GM19238 (cell line): ENCODE measurements around the gene PSMB5.

Experiments
- DNase-seq: peaks from one replicate; pipeline ENCODE4 v3.0.0; 2011; ENCODE audit warnings: low spot score; ENCODE audit not compliant: insufficient read length

PSMB5 gene

DNA sequence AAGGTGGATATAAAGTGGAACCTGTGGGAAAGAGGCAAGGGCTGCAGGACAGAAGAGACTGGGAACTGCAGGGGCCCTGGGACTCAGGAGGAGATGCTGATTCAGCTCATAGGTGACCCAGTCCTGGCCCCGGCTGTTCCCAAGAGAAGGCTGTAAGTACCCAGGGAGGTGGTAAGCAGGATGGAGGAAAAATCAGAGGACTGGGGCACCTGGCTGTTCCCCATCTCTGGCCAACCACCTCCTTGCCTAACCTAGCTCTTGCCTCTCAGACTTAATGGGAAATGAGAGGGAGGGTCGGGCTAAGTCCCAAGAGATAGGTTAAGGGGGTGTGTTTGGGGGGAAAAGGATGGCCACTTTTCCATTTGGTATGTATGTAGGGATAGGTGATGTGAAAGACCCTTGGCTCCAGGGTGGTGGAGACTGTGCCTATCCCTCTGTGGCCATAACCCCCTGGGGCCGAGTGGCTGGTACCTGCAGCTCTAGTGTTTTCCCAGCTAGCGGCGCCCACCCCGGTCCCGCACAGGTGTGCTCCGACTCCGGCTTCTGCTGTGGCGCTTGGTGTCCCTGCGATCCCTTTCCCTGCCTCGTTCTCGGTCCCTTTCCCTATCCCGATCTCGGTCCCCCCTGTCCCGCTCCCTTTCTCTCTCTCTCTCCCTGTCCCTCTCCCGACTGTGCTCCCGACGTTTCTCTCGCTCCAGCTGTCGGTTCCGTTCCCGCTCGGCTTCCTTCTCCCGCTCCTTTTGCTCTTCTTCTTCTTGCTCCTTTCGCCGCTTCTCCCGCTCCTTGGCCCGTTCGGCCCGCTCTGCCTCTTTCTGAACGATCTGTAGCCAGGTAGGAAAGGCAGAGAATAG lies 24.2 kb upstream of the PSMB5 start:
- DNase-seq, result no peak

DNA sequence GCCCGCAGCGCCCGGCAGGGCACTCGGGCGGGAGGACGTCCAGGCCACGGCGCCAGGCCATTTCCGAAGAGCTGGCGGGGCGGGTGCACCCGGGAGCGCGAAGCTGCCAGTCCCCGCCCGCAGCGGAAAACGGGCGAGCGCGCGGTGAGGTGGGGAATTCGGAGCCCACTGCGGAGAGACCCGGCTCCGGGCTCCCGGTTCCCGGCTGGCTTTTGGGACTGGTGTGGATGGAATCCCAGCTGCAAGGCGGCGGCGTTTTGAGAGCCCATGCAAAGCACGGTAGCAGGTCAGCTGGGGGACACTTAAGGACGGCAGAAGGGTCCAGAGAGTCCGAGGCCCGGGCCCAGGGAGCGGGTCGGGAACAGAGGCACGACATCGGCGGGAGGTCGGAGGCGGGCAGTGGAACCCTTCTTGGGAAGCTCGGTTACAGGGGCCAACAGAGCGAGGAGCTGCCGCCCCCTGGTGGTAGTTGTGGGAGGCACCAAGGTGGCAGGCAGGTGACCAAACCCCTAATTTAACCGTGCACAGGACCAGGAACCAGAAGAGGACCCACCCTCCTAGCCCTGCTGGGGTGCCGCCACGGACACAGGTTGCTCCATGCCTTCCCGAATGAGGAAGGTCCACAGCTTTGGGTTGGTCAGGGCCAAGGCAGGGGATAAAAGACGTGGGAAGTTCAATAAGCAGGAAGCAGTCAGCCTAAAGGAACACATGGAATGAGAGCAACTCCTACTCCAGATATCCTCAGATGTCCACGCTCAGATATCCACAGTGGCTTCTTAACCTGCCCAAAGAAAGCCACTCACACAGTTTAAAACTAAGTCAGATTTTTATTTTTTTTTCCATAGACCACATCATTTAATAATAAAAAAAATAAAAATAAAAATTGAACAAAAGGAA lies 23.3 kb upstream of the PSMB5 start:
- DNase-seq, result peak; percentile 95

DNA sequence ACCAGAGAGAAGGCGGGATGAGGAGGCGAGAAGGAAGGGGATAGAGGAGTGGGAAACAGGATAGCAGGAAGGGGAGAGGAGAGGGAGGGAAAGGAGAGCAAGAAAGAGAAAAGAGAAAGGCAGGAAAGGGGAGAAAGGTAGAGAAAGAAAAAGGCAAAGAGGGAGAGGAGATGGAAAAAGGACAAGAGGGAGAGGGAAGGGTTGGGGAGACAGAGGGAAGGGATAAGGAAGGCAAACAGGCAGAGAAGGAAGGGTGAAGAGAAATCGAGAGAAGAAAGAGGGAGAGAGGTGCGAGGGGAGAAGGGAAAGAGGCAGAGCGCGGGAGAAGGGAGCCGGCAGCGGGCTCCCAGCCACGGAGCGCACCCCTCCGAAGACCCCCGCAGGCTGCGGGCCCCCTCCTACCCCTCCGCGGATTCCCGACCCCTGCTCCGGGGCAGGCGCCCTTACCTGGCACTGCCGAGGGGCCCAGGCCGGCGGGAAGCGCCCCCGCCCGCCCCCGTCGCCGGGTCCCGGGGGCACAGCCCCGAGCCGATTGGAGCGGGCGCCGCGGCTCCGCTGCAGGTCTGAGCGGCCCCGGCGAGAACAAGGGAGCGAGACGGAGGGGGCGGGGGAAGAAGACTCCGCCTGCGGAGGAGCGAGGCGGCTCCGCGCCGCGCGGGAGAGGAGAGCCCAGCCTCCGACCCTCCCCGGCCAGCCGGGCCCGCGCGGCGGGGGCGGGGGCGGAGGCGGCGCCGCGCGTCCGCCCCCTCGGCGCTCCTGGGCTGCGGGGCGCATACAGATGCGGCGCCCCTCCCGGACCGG lies 22.5 kb upstream of the PSMB5 start, which contains the start of gene CDH24:
Gene CDH24 (minus strand): TSS at position 565 of the 801 bp plus-strand sequence. CDS start 1,787 bp downstream, outside the sequence.
- DNase-seq, result peak; percentile 91

DNA sequence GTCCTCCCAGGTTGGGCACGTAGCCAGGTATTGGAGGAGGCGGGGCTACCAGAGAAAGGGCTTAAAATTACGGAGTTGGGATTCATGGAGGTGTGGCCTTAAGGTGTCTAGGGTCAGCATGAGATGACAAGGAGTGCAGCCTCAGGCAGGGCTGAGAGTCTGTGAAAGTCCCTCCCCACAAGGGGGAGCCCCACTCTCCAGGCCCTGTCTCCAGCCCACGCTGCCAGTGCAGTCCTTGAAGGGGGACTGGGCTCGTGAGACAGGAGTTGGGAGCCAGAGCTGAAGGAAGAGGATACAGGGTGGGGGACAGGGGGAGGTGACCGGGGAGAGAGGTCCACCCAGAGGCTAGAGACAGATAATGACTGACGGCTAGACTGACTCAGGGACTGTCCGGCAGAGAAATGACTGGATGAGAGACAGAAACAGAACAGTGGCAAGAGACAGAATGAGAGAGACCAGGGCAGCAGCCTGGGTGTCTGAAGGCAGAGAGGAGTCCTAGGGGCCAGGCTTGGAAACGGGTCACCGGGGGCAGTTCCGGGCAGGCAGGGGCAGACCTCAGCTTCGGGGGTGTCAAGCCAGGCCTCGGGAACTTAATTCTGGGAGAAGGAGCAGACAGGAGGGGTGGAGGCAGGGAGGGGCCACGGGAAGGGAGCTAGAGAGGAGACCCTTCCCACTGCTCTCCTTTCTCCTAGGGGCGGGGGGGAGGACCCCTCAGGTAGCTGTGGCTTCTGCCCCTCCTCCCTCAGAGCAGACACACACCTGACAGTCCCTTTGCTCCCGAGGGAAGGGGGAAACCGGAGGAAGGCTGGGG lies 21.6 kb upstream of the PSMB5 start:
- peak; percentile 92 for DNase-seq

DNA sequence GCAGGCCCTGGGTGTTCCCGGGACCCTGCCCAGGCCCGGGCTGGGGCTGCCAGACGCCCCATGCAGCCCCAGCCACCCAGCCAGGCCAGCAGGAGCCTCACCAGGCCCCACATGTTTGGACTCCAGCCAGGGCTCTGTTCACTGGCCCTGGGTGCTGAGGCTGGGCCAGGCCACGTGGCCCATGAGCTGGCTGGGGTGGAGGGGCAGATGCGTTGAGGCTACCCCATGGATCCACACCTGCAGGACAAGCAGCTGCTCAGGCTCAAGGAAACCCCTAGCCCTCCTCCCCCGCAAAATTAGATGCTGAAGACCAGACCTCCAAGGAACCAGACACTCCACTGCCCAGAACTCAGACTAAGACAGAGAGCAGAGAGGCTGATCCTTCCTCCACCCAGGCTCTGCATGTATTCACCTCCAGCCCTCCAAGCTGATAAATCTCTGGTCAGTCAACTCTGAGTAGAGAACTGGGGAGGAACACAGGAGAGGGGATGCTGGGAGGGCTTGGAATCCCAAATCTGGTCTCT lies 21.0 kb upstream of the PSMB5 start:
- no peak for DNase-seq

DNA sequence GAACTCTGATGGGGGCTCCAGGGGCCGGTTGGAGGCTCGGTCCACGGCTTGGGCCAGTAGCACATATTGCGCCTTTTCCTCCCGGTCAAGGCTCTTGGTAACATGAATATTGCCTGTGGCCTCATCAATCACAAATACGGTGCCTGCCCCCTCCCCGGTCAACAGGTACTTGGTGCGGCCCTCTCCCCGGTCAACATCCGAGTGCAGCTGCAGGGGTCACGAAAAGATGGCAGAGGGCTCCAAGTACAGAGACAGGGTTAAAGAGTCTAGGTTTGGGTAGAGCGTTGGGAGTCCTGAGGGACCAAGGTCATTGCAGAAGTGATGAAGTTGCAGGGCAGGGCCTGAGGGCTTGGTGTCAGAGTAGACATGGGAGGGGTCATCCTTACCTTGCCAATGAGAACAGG lies 20.4 kb upstream of the PSMB5 start:
- DNase-seq, result no peak

DNA sequence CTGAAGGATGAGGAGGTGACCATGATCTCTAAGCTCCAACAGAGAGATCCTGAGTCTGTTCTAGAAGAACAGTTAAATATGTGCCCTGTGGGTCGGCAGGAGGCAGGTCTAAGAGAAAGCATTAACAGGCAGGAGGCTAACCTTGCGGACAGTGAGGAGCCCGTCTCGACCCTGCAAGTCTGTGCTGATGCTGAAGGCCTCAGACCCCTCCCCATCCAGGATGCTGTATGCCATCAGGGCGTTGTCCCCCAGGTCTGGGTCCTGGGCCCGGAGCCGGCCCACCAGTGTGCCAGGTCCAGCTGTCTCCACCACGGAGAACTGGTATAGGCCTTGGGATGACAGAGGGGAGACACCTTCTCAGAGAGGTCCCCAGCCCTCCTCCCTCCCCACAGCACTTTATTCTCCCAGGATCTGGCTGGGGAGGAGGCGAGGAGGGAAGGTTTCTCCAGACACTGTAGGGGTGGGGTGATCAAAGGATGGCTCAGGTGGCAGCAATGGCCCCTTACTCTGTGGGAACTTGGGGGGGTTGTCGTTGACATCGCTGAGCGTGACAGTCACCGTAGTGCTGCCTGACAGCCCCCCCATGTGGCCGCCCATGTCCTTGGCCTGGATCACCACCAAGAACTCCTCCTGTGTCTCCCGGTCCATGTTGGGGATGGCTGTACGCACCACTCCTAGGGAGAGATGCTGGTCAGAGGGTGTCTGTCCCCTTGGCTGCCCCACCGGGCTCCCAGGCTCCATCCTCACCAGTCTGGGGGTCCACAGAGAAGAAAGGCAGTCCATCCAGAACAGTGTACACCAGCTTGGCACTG lies 19.5 kb upstream of the PSMB5 start:
- no peak for DNase-seq

DNA sequence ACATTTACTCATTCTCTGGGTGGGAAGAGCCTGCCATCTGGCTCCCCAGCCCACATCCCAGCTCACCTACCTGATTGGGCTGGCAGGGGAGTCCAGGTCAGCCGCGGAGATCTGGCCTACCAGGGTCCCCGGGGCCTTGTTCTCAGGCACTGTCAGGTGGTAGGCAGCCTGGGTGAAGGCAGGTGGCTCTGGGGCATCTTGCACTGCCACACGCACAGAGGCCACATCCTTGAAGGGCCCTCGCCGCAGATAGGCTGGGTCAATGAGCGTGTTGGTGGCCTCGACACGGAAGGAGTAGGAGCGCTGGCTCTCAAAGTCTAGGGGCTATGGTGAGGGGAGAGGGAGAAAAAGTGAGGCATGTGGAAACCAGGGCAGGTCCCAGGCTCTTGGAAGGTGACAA lies 18.7 kb upstream of the PSMB5 start:
- no peak for DNase-seq

DNA sequence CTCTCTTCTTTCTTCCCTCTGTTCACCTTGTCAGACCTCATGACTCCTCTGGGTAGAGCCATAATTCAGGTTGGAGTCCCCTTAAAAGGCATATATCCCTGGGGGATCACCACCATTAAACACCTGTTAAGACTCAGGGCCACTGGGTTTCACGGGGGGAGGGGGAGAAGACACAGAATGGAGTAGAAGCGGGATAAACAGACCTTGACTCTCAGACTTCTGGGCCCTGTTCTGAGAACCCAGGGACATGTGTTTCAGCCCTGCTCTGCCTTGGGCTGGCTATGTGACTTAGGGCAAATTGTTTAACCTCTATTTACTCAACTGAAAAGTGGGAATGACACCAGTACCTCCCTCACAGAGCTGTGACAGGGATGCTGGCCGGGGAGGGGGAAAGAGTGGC lies 18.0 kb upstream of the PSMB5 start:
- DNase-seq, result no peak

DNA sequence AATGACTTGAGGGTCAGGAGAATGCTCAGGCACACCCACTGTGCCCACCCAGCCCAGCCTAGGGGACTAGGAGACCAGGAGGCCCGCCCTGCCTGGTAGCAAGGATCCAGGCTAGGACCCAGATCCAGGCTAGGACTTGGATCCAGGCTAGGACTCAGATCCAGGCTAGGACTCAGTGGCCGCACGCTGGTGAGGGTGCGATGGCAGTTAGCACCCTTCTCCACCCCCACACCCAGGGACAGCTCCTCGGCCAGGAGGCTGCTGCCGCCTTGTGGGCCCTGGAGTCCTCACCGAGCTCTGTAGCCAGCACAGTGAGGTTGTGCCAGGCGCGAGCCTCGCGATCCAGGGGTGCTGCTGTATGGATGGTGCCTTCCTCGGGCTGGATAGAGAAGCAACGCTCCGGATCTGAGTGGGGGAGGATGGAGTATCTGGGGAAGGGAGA lies 17.5 kb upstream of the PSMB5 start:
- DNase-seq, result no peak

DNA sequence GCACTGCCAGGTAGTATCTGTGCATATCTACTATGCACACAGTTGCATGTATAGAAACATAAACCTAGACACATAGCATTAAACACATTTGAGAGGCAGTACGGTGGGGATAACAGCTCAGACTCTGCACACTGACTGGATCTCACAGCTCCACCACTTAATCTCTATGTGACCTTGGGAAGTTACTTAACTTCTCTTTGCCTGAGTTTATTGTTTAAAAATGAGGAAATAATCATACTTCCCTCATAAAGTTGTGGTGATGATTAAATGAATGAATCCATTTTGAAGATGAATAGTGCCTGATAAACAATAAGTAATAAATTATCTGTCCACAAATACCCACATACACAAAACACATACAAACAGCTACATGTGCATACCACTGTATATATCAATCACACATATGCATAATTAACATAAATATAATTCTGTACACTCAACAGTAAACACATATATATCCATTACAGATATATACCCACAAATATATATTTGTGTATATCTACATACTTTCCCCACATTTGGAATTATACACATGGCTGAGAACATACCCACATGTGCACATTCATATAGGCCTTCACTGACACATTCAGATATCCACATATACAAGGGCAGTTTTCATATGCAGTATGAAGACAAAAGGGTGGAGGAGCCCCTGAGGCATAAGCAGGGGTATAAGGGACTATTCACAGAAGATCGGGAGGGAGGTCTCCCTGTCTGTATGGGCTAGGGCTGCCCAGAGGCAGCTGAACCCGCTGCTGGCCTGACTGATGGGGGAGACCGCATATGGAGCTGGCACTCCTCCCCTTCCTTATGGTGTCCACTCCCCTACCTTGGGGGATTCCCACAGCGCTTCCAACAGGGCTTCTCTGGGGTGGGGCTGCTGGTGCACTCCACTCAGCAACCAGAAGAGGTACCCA lies 16.7 kb upstream of the PSMB5 start:
- DNase-seq, result no peak

DNA sequence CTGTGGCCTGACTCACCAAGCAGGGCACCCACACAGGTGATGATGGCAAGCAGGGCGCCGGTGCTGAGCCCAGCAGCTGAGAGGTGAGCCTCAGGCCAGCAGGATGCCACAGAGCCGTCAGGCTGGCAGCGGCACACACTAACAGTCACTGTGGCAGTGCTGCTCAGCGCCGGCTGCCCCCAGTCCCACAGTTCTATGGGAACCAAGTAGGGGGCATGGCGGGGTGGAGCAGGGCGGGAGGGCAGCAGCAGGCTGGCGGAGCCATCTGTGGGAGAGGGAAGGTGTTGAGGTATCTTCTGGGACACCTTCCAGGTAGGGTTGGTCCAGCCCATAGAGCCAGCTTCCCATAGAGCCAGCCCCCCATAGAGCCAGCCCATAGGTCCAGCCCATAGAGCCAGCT lies 14.3 kb upstream of the PSMB5 start:
- DNase-seq, result no peak

DNA sequence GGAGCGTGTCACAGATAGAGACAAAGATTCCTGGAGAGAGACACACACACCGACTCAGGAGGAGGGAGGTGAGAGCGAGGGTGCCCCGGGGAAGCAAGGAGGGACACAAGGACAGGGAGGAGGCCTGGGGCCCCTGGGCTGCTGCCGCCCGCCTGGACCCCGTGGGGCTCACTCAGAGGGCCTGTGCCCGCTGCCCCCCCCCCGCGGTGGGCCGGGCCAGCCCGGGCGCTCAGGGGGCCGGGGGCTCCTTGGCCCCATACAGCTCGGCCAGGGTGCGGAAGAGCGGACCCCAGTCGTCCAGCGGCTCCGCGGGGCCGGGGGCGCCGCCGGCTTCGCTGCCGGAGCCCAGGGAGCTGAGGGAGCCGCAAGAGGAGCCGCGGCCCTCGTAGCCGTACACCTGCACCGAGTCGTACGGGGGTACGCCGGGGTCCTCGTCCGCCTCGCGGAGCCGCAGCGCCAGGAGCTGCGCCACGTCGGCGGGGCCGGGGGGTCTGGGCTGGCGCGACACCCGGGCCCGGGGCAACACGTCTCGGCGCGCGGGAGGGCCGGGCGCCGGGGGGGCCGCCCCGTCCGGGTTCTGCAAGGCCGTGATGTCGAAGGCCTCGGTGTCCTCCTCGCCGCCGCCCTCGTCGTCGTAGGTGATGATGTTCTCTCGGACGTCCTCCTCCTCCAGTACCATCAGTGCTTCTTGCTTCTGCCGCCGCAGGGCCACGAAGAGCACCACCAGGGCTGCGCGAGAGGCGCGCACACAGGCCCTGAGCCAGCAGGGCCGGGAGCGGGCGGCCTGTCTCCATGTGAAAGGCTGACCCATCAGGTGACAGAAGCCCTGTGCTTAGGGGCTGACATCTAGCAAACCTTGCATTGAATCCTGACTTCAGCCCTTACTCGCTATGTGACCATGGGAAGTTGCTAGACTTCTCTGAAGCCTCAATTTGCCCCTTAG lies 13.3 kb upstream of the PSMB5 start:
- no peak for DNase-seq

DNA sequence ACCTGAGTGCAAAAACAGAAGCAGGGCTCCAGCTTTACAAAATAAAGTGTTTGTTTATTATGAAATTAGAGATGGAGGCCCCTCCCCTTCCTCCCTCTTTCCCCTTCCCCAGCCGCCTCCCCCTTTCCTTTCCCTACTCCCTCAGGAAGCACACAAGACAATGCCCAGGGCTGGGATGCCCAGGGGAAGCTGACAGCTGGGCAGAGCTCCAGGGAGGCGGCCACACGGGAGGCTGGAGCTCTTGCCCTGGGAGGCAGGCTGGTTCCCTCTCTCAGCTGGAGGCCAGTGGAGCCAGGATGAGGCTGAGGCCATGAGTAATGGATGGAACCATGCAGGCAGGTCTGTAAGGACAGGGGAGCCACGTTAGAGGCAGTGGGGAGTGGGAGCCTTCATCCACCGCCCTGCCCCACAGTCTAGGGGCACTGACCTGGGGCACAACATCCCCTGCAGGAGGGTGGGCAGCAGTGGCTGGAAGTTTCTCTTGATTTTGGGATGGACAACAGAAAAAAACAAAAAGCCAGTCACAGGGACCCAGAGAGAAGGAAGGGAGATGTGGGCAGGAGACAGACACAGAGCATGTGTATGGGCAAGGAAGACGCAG lies 12.4 kb upstream of the PSMB5 start:
- no peak for DNase-seq

DNA sequence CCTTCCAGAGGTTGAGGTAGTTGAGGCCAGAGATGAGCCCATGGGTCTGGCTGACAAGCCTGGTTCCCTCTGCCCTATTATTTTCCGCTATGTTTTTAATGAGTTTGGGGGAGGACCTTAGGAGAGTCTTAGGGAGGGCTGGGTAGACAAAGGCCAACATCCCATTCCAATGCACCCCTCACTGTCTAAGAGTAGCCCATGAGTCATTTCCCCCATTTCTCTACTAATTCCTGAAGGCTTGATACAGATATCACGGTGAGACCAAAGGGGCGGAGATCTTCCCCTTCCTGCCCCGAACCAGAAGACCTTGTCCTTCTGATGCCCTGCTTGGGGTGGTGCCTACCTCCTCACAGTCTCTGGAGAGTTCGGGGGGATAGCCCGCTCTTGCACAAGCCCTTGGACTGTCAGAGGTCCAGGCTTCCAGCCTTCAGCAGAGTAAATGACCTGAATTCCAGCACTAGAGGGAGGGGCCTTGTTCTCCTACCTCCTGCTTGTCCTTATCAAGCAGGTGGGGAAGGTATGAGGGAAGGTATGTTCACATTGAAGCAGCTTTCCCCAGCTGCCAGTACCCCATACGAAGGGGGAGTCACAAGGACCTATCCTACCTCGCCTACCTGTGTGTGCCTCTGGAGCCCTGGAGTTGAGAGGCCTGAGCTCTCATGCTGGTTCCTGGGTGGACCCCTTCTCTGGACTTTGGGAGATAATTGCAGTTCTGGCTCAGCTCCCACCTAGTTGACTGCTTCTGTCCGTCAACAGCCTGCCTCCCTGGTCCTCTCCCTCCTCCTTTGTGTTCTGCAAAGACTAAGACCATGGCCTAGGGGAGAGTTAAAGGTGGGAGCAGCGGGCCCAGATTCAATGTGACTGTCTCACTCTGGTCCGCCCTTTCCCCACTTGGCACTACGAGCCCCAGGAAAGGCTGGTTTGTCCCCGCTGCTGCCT lies 11.0 kb upstream of the PSMB5 start:
- no peak for DNase-seq

DNA sequence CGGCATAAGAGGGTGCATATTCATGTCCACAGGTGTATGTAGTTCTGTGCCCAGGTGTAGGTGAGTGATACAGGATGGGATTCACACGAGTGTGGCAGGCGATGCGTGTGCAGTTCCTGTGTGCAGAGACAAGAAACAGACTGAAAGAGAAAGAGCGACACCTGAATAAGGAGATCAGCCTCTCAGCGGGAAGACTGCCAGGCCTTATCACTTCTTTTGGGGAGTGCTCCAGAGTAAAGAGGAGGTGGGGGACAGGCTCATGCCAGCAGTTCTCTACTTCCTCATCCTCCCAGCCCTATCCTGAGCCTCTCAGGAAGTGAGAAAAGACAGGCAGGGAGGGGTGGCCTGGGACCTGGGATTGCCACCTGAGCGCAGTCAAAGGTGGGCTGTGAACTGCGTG lies 10.1 kb upstream of the PSMB5 start:
- DNase-seq, result no peak
